Right lobe of liver (tissue), 6 donors: Measurements from ENCODE around the gene HBG2. TPM values are rescaled to one million over a fixed set of nuclear protein-coding genes. Genes with fewer than 3 reads are reported as not detected.
A peak's percentile ranks its signal among the peaks of the same experiment; 100 is the strongest.
"Not testable (repeated sequence)": the region's sequence is repeated elsewhere in the genome, so short reads cannot be mapped to it uniquely, and the experiment has no call there.

Experiments
- ATAC-seq, 4 donors: fragments of 200-7000 bp; cut with Tn5 transposase; one replicate each; pipeline ENCODE4 v1.9.1; 2020; ENCODE audit warnings: mild to moderate bottlenecking in 4 of 4, moderate library complexity in 4 of 4
- DNase-seq, 3 donors: peaks; one replicate each; pipeline ENCODE4 v3.0.0-alpha.2; 2020
- H3K27ac ChIP-seq, 3 donors: fragments of 200-600 bp; one replicate each; pipeline ENCODE4 v1.8.0; 2022
- H3K27me3 ChIP-seq, 2 donors: fragments of 200-600 bp; one replicate each; pipeline ENCODE4 v1.8.0; 2022
- H3K36me3 ChIP-seq, 4 donors: fragments of 200-600 bp; sonication (generic) in 1 of 4; one replicate each; pipeline versions ENCODE4 v1.5.1 to v1.8.0; 2017 to 2022; ENCODE audit warnings: control low read depth in 1 of 4
- H3K4me1 ChIP-seq, 4 donors: fragments of 200-600 bp; sonication (generic) in 1 of 4; one replicate each; pipeline versions ENCODE4 v1.5.1 to v1.8.0; 2017 to 2022; ENCODE audit warnings: control low read depth in 1 of 4
- H3K4me3 ChIP-seq, 3 donors: fragments of 200-600 bp; one replicate each; pipeline ENCODE4 v1.8.0; 2022
- H3K9me3 ChIP-seq, 4 donors: fragments of 200-600 bp; sonication (generic) in 1 of 4; one replicate each; pipeline versions ENCODE4 v1.5.1 to v1.8.0; 2017 to 2022; ENCODE audit warnings: control low read depth in 1 of 4
- CTCF ChIP-seq, 4 donors: fragments of 200-600 bp in 3 of 4; fragments of 450-650 bp in 1 of 4; IDR thresholded peaks; one replicate each; pipeline versions ENCODE4 v1.5.1 to v1.8.0; 2016 to 2022; ENCODE audit warnings: antibody characterized with exemption in 4 of 4, mild to moderate bottlenecking in 2 of 4
- POLR2A ChIP-seq: fragments of 450-650 bp; IDR thresholded peaks from one replicate; pipeline ENCODE4 v1.6.1; 2017; ENCODE audit warnings: antibody characterized with exemption, mild to moderate bottlenecking
- WGBS: methylation state at CpG from one replicate; pipeline ENCODE4 v1.1.6; 2018; ENCODE audit warnings: low coverage, low lambda C conversion rate; ENCODE audit not compliant: insufficient coverage; ENCODE audit errors: missing lambda C conversion rate; 5-methylcytosine and 5-hydroxymethylcytosine counted together
- intact Hi-C, 2 donors: fragments of 100-400 bp; cut with DNase I; formaldehyde crosslinking; loops; one replicate each; pipeline versions ENCODE4 v1.11.2 to v1.14.1; 2022
- total RNA-seq, 6 experiments: library from RNA; depleted of rRNA in 2 of 6; stranded (reverse); fragments of >200 nt in 2 of 6; fragmentation: NEBNext Ultra II Directional in 3 of 6; extraction: Animal tissue kit (Norgen Biotek cat#: 25700) in 3 of 6; gene quantifications; one replicate each; pipeline versions ENCODE4 v1.1.0 to v1.2.4, GENCODE V29; 2016 to 2023
- donor health status: DM: no; HTN: yes; CAD: no.
- donor health status: DM: no; HTN: no; CAD: no.
- donor health status: DM: no; HTN: no; CAD: no.
- donor health status: DM: no; HTN: yes; CAD: no.
- donor health status: DM: no; HTN: yes; CAD: no.

HBG2 gene
- total RNA-seq, 6 experiments from 2014 or later = not detected

DNA sequence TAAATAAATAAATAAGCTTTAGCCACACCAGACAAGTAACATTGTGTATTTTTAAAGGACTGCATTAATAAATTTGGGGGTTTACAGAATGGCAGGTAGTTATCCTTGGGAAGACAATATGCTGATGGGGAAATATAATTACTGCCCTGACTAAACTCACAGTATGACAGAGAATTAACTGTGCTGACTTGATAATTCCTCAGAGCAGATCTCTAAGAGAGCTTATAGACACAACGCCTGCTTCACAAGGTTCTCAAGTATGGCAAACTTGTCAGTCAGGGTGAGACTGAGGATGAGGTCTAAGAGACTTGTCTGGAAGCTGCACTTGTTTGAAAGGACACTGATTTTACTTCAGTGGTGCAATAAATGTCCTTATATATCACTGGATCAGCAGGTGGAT is 43.9 kb upstream of the HBG2 start:
- 15% methylated on average over 1 of the region's 1 CpG for WGBS
- Histone ChIP-seq H3K9me3 (no peaks in the 10 kb centered on the region), H3K4me1 (no peaks in the 10 kb centered on the region), H3K27me3 (no peaks in the 10 kb centered on the region), H3K27ac (no peak overlapping the region), H3K4me3 (no peak overlapping the region), H3K36me3 (no peaks in the 10 kb centered on the region)
- no peak for TF ChIP-seq POLR2A
- TF ChIP-seq CTCF (IDR thresholded peaks at IDR 0.05) = no peak
- ATAC-seq (no peak), DNase-seq (no peak)
- intact Hi-C loops = no loop called here

DNA sequence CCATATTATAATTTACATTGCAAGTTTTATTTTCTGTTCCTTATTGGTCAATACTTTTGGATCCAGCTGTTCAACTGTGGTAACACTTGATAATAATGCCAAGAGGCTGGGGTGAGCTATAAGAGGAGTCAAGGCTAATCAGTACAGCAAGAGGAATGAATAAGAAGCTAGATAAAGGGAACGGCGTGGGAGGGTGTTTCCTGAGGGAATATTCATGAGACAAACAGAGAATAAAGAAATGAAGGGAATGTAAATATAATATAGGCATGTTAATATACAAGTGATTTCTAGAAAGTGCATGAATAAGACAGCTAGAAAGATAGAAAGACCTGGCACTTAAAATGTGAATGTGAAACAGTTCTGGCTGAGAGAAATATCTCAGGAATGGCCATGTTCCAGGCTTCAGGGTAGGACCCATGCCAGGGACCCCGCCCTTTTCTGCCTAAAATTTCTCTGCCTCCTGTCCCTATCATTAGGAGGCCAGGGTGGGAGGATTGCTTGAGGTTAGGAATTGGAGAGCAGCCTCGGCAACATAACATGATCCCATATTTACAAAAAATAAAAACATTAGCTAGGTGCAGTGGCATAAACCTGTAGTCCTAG is 43.2 kb upstream of the HBG2 start:
- H3K36me3 ChIP-seq = no peaks in the 10 kb centered on the region
- DNase-seq = no peak
- no peaks in the 10 kb centered on the region for H3K4me1 ChIP-seq
- no peak for ATAC-seq
- WGBS = 46% methylated on average over 4 of the region's 4 CpGs
- intact Hi-C loops = no loop called here
- no peak overlapping the region for H3K27ac ChIP-seq
- TF ChIP-seq POLR2A = no peak
- no peak for TF ChIP-seq CTCF (IDR thresholded peaks at IDR 0.05)
- H3K4me3 ChIP-seq = no peak overlapping the region
- no peaks in the 10 kb centered on the region for H3K9me3 ChIP-seq
- no peaks in the 10 kb centered on the region for H3K27me3 ChIP-seq

GRCh38 chr11:5294342-5294995 is 39.9 kb upstream of the HBG2 start:
- H3K36me3 ChIP-seq, intact Hi-C loops, H3K4me3 ChIP-seq, H3K27me3 ChIP-seq, ATAC-seq, H3K9me3 ChIP-seq, H3K27ac ChIP-seq, H3K4me1 ChIP-seq: not testable (repeated sequence)
- 73% methylated on average over 4 of the region's 41 CpGs for WGBS
- DNase-seq = peak in 1 of 3 donors; percentile 53

DNA sequence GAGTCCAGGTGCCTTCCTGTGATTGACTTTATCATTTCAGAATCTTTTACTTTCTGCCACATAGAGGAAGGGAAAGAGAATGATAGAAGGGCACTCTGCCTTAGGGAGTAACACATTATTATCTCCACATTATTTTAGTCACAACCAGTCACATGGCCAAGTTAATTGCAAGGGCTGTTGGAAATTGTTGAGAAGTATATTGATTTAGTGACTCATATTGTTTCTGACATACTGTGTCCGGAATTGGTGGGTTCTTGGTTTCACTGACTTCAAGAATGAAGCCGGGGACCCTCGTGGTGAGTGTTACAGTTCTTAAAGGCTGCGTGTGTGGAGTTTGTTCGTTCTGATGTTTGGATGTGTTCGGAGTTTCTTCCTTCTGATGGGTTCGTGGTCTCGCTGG is 38.4 kb upstream of the HBG2 start:
- H3K4me1 ChIP-seq = no peaks in the 10 kb centered on the region
- no peaks in the 10 kb centered on the region for H3K36me3 ChIP-seq
- H3K4me3 ChIP-seq = no peak overlapping the region
- H3K27me3 ChIP-seq = no peaks in the 10 kb centered on the region
- ATAC-seq (no peak), DNase-seq (no peak)
- intact Hi-C loops = no loop called here
- WGBS = 74% methylated on average over 8 of the region's 8 CpGs
- H3K9me3 ChIP-seq = no peaks in the 10 kb centered on the region
- TF ChIP-seq POLR2A (no peak), CTCF (IDR thresholded peaks at IDR 0.05) (no peak)
- H3K27ac ChIP-seq = no peak overlapping the region

DNA sequence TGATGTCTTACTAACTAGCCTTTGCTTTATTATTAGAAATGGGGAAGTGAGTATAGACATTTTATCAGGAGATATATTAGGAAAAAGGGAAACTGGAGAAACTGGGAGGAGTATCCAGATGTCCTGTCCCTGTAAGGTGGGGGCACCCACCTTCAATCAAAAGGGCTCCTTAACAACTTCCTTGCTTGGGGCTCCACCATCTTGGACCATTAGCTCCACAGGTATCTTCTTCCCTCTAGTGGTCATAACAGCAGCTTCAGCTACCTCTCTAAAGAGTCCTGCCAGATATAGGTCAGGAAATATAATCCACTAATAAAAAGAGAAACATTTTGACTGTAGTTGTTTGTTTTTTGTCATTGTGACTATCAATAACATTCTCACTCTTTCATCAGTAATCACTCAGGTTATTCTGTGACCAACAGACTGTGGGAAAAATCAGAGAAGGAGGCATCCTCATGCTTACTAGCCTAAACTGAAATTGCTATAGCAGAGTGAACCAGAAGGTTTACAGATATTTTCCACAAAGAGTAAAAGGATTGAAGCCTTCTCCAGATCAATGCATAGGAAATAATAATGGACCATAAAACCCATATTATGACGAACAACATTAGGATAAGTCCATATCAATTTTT is 36.7 kb upstream of the HBG2 start:
- H3K4me1 ChIP-seq = no peaks in the 10 kb centered on the region
- TF ChIP-seq POLR2A = no peak
- TF ChIP-seq CTCF (IDR thresholded peaks at IDR 0.05) = peak; percentile 13 to 39 (median 29)
- H3K9me3 ChIP-seq = no peaks in the 10 kb centered on the region
- intact Hi-C loops = no loop called here
- WGBS = 42% methylated on average over 1 of the region's 1 CpG
- no peaks in the 10 kb centered on the region for H3K36me3 ChIP-seq
- peak in 3 of 4 donors; percentile 29 to 38 (median 31) for ATAC-seq
- H3K27me3 ChIP-seq = no peaks in the 10 kb centered on the region
- no peak for DNase-seq
- no peak overlapping the region for H3K27ac ChIP-seq
- H3K4me3 ChIP-seq = no peak overlapping the region
